Stimulated activated CD8-positive, alpha-beta memory T cell treated with anti-CD3 and anti-CD28 coated beads, Interleukin-4, amount 100 ng/mL, for 4 hours (primary cell): ENCODE results near the gene MAGEB16.

Source experiments
- DNase-seq, 2 donors: peaks; one replicate each; pipeline ENCODE4 v3.0.0-alpha.2; 2020; ENCODE audit warnings: low read depth in 2 of 2, low spot score in 1 of 2

Gene MAGEB16

GRCh38 chrX:35798042-35798441, at the start of gene MAGEB16:
Gene MAGEB16, plus strand, starts transcription at chrX:35798342. Its CDS starts 3,855 bp downstream, at chrX:35802197.
- DNase-seq = no peak

GRCh38 chrX:35773958-35774564, 24.1 kb upstream of the MAGEB16 start:
- DNase-seq = no peak

DNA sequence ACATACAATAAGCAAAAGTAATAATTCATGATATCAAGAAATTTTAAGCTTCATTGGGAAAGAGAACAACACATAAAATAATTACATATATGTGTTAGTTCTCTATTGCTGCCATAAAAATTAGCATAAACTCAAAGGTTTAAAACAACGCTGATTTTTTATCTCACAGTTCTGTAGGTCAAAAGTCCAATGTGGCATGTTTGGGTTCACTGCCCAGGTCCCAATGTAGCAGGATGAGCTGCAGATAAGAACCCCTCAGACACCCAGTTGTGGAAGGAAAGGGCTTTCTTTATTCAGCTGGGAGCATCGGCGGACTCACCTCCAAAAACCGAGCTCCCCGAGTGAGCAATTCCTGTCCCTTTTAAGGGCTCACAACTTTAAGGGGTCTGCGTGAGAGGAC, 13.1 kb upstream of the MAGEB16 start:
- no peak for DNase-seq

GRCh38 chrX:35786271-35786670, 11.9 kb upstream of the MAGEB16 start:
- no peak for DNase-seq

DNA sequence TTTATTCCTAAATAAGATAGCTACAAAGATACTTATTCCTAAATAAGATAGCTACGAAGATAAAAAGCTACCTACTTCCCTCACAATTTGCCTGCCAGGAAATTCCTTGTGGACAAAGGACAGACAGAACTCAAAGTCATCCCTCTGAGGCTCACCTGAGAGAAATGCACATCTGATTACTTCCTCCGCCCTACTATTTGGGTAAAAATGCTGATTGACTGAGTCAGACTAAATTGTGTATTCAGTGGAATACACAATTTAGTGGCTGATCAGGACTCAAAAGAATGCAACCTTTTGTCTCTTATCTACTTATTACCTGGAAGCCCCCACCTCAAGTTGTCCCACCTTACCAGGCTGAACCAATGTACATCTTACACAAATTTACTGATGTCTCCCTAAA, 10.3 kb upstream of the MAGEB16 start:
- no peak for DNase-seq

DNA sequence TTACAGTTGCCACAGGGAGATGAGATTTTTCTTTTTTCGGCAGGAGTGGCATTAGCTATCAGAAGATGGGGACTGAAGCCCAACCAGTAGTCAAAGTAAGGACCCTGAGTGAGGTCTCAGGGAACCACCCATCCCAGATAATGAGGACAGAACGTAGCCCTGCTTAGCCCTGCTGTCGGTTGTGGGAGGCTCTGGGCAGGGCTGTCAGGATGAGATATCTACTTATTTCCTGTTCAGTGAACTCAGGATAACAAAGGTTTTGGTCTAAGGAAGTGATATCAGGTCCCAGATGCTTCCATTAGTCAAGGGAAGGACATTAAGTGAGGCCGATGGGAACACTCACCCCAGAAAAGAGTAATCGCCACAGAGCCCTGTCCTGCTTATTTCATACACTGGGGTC, 2.3 kb downstream of the MAGEB16 start:
- no peak for DNase-seq

GRCh38 chrX:35809781-35810180, 11.6 kb downstream of the MAGEB16 start:
- no peak for DNase-seq

- DNase-seq = no peak
Observed at GRCh38 chrX:35819241-35819640, 21.1 kb downstream of the MAGEB16 start.

DNA sequence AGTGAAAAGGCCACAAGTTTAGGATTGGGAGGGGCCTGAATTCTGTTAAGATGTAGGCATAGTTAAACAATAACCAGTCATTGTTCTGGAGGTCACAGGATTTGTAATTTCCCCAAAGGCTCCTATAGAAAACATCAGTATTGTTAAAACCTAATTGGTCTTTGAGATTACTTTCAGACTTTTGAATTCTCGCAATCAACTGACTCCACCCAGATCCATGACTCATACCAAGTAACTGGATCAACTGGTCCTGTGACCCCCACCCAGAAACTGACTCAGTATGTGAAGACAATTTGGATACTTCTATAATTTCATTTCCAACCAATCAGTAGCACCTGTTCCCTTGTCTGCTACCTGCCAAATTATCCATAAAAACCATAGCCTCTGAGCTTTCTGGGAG, 28.4 kb downstream of the MAGEB16 start:
- DNase-seq = no peak

GRCh38 chrX:35829501-35829900, 31.4 kb downstream of the MAGEB16 start:
- no peak for DNase-seq

DNA sequence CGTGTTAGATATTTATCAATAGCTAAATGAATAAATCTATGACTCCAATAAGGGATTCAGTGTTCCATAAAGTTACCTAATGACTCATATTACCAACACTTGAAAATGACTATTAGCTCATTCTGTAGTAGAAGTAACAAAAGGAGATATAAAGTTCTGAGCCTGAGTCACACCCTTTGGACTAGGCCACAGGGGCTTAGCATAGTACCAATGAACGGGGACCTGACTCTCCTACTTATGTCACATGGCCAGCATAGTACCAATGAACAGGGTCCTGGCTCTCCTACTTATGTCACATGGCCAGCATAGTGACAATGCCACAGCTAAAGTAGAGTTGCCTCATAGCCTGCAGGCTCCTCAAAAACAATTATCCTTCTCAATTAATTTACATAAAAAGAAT, 43.7 kb downstream of the MAGEB16 start:
- no peak for DNase-seq

- no peak for DNase-seq
Observed at GRCh38 chrX:35842674-35843073, 44.5 kb downstream of the MAGEB16 start.

- no peak for DNase-seq
Observed at GRCh38 chrX:35847736-35848135, 49.6 kb downstream of the MAGEB16 start.
